B cell (primary cell): ENCODE results near the gene ZNF630. TPM values are rescaled to one million over a fixed set of nuclear protein-coding genes. Genes with fewer than 3 reads are reported as not detected.

Experiments
- ATAC-seq: fragments of 200-7000 bp; cut with Tn5 transposase; one replicate; pipeline ENCODE4 v1.10.0; 2021; ENCODE audit warnings: low read depth, mild to moderate bottlenecking, moderate number of reproducible peaks, moderate library complexity
- CTCF ChIA-PET: fragments of 350-600 bp; sonication (Branson Sonifier 250); formaldehyde crosslinking; loops from one replicate; lab custom pipeline; 2021; ENCODE audit warnings: antibody characterized with exemption, inconsistent platforms; lab: Charles Lee
- POLR2A ChIA-PET: fragments of 350-600 bp; sonication (Branson Sonifier 250); formaldehyde crosslinking; loops from one replicate; lab custom pipeline; 2021; ENCODE audit warnings: antibody characterized with exemption; lab: Charles Lee
- DNase-seq: peaks from one replicate; pipeline ENCODE4 v3.0.0; 2013
- H2AFZ ChIP-seq: 2 replicates; pipeline ENCODE4 v1.6.1; 2012; ENCODE audit warnings: mild to moderate bottlenecking, low read depth, low read length; ENCODE audit not compliant: insufficient read depth, poor library complexity, severe bottlenecking
- H3K27ac ChIP-seq, 2 donors: 1 replicate in 1 of 2; 2 replicates in 1 of 2; pipeline ENCODE4 v1.5.1; 2012 to 2013; ENCODE audit warnings: low read length in 2 of 2, mild to moderate bottlenecking in 2 of 2, moderate library complexity in 1 of 2
- H3K27me3 ChIP-seq, 4 experiments: fragments of 200-600 bp in 1 of 4; sonication (generic) in 1 of 4; replicated peaks in 1 of 4; 1 replicate in 2 of 4; 2 replicates in 2 of 4; pipeline versions ENCODE4 v1.6.1 to v1.7.0; 2013 to 2016; ENCODE audit warnings: low read length in 3 of 4, mild to moderate bottlenecking in 2 of 4, mixed read lengths in 1 of 4, moderate library complexity in 1 of 4; ENCODE audit not compliant: insufficient read depth in 4 of 4, control insufficient read depth in 3 of 4; ENCODE audit errors: control extremely low read depth in 1 of 4
- H3K36me3 ChIP-seq, 2 experiments: replicated peaks in 1 of 2; 1 replicate in 1 of 2; 2 replicates in 1 of 2; pipeline versions ENCODE4 v1.6.1 to v1.7.1; 2013; ENCODE audit warnings: low read length in 1 of 2; ENCODE audit not compliant: insufficient read depth in 2 of 2, control insufficient read depth in 1 of 2; ENCODE audit errors: control extremely low read depth in 1 of 2, extremely low read depth in 1 of 2
- H3K4me1 ChIP-seq, 2 donors: fragments of 200-600 bp in 1 of 2; sonication (generic) in 1 of 2; 1 replicate in 1 of 2; 2 replicates in 1 of 2; pipeline versions ENCODE4 v1.5.1 to v1.6.1; 2013 to 2017; ENCODE audit warnings: low read length in 2 of 2; ENCODE audit not compliant: control insufficient read depth in 2 of 2, insufficient read depth in 2 of 2
- H3K4me2 ChIP-seq: replicated peaks from 2 replicates; pipeline ENCODE3; 2012; ENCODE audit warnings: mild to moderate bottlenecking, low read depth, low read length; ENCODE audit not compliant: poor library complexity, severe bottlenecking
- H3K4me3 ChIP-seq, 5 experiments: fragments of 200-600 bp in 1 of 5; sonication (generic) in 1 of 5; 1 replicate in 3 of 5; 2 replicates in 2 of 5; pipeline versions ENCODE4 v1.5.1 to v1.7.0; 2011 to 2016; ENCODE audit warnings: low read length in 4 of 5, mild to moderate bottlenecking in 4 of 5, low read depth in 2 of 5, control low read depth in 1 of 5, moderate library complexity in 1 of 5; ENCODE audit not compliant: insufficient read depth in 1 of 5; ENCODE audit errors: control extremely low read depth in 1 of 5, extremely low read depth in 1 of 5
- H3K79me2 ChIP-seq: fragments of 200-600 bp; sonication (generic); one replicate; pipeline ENCODE4 v1.6.0; 2016; ENCODE audit warnings: low read length; ENCODE audit not compliant: control insufficient read depth, insufficient read depth
- H3K9ac ChIP-seq: fragments of 200-600 bp; sonication (generic); 2 replicates; pipeline ENCODE4 v1.6.1; 2017; ENCODE audit warnings: mild to moderate bottlenecking, low read length, moderate library complexity
- H3K9me3 ChIP-seq, 3 donors: one replicate each; pipeline versions ENCODE4 v1.6.1 to v1.7.1; 2013; ENCODE audit warnings: low read length in 2 of 3; ENCODE audit not compliant: control insufficient read depth in 2 of 3, insufficient read depth in 1 of 3; ENCODE audit errors: control extremely low read depth in 1 of 3
- H4K20me1 ChIP-seq: 2 replicates; pipeline ENCODE4 v1.6.0; 2012; ENCODE audit warnings: mild to moderate bottlenecking, low read length; ENCODE audit not compliant: insufficient read depth, control insufficient read depth, poor library complexity, severe bottlenecking
- H3K27ac Mint-ChIP-seq: one replicate; pipeline ENCODE4 v1.8.0; 2021; ENCODE audit warnings: mixed read lengths
- H3K27me3 Mint-ChIP-seq: one replicate; pipeline ENCODE4 v1.8.0; 2021; ENCODE audit warnings: mixed read lengths
- H3K4me1 Mint-ChIP-seq: one replicate; pipeline ENCODE4 v1.8.0; 2021; ENCODE audit warnings: mixed read lengths
- H3K4me3 Mint-ChIP-seq: one replicate; pipeline ENCODE4 v1.8.0; 2021; ENCODE audit warnings: mixed read lengths
- H3K9me3 Mint-ChIP-seq: one replicate; pipeline ENCODE4 v1.8.0; 2022; ENCODE audit warnings: mixed read lengths; ENCODE audit not compliant: insufficient read depth
- CTCF ChIP-seq: fragments of 200-600 bp; IDR thresholded peaks from one replicate; pipeline ENCODE4 v1.8.0; 2022; ENCODE audit warnings: antibody characterized with exemption, mild to moderate bottlenecking
- EZH2 ChIP-seq: IDR thresholded peaks from 2 replicates; pipeline ENCODE4 v1.6.1; 2012; ENCODE audit warnings: borderline replicate concordance, low read depth, mild to moderate bottlenecking, moderate library complexity, low read length; ENCODE audit not compliant: insufficient read depth, poor library complexity, severe bottlenecking
- WGBS: methylation state at CpG from one replicate; pipeline ENCODE4 v1.1.5; 2013; ENCODE audit warnings: missing lambda C conversion rate; ENCODE audit not compliant: insufficient coverage; 5-methylcytosine and 5-hydroxymethylcytosine counted together
- intact Hi-C: fragments of 100-400 bp; cut with micrococcal nuclease; formaldehyde crosslinking; loops from one replicate; pipeline ENCODE4 v1.10.0; 2022
- polyA plus RNA-seq: library from polyadenylated mRNA; depleted of rRNA; stranded (reverse); fragments of >200 nt; gene quantifications from 2 replicates; pipeline ENCODE4 v1.2.3, GENCODE V29; 2012
- total RNA-seq, 2 donors: library from RNA; stranded (reverse); fragments of 120-200 nt in 1 of 2; gene quantifications; 1 replicate in 1 of 2; 2 replicates in 1 of 2; pipeline versions ENCODE4 v1.2.3 to v1.2.4, GENCODE V29; 2013 to 2022

ZNF630 gene
- total and polyA plus RNA-seq, 2 donors (not counting 1 experiment from before 2014, with no cell fraction given) = 2.8 TPM; not detected in 1

- no peak overlapping the region for H3K27ac Mint-ChIP-seq
- no peaks in the 10 kb centered on the region for H3K4me1 ChIP-seq
- POLR2A ChIA-PET = no interaction called here
- no peaks in the 10 kb centered on the region for H3K27me3 Mint-ChIP-seq
- H3K9ac ChIP-seq = no peak overlapping the region
- no peaks in the 10 kb centered on the region for H3K27me3 ChIP-seq
- intact Hi-C loops = no loop called here
- no peaks in the 10 kb centered on the region for H3K9me3 Mint-ChIP-seq
- H3K36me3 ChIP-seq = no peaks in the 10 kb centered on the region
- WGBS = no CpG with 5 or more reads among the region's 5 CpGs
- no peak overlapping the region for H2AFZ ChIP-seq
- no peaks in the 10 kb centered on the region for H3K9me3 ChIP-seq
- H3K4me2 ChIP-seq = no peak overlapping the region
- H3K4me3 ChIP-seq = no peak overlapping the region
- H3K4me1 Mint-ChIP-seq = no peaks in the 10 kb centered on the region
- ATAC-seq (no peak), DNase-seq (no peak)
- H3K4me3 Mint-ChIP-seq = no peak overlapping the region
- H3K79me2 ChIP-seq = no peaks in the 10 kb centered on the region
- H3K27ac ChIP-seq = no peak overlapping the region
- H4K20me1 ChIP-seq = no peaks in the 10 kb centered on the region
- TF ChIP-seq EZH2 = no peak
- TF ChIP-seq CTCF = no peak
- CTCF ChIA-PET = no interaction called here
These were observed 18.7 kb upstream of the ZNF630 start for GRCh38 chrX:48090123-48090522.

GRCh38 chrX:48086082-48086481, 14.6 kb upstream of the ZNF630 start:
- Histone ChIP-seq H3K4me2 (no peak overlapping the region), H3K4me3 (no peak overlapping the region), H3K36me3 (no peaks in the 10 kb centered on the region), H3K79me2 (no peaks in the 10 kb centered on the region), H2AFZ (no peak overlapping the region), H4K20me1 (no peaks in the 10 kb centered on the region), H3K27me3 (no peaks in the 10 kb centered on the region), H3K9me3 (no peaks in the 10 kb centered on the region), H3K9ac (no peak overlapping the region), H3K27ac (no peak overlapping the region), H3K4me1 (no peaks in the 10 kb centered on the region)
- Mint-ChIP-seq H3K27me3 (no peaks in the 10 kb centered on the region), H3K27ac (no peak overlapping the region), H3K9me3 (no peaks in the 10 kb centered on the region), H3K4me3 (no peak overlapping the region), H3K4me1 (no peaks in the 10 kb centered on the region)
- CTCF ChIA-PET = no interaction called here
- no peak for TF ChIP-seq EZH2
- no peak for TF ChIP-seq CTCF
- no peak for ATAC-seq
- POLR2A ChIA-PET = no interaction called here
- intact Hi-C loops = no loop called here
- no peak for DNase-seq
